KMS-11 (cell line): ENCODE data around the gene ST14.

Experiments
- H2AFZ ChIP-seq: fragments of 200-600 bp; sonication (generic); 2 replicates; pipeline ENCODE4 v1.6.1; 2016; ENCODE audit warnings: antibody characterized with exemption, mixed run types, low read depth
- H3K27ac ChIP-seq: fragments of 200-600 bp; sonication (generic); 2 replicates; pipeline ENCODE4 v1.6.1; 2016; ENCODE audit warnings: mild to moderate bottlenecking, mixed run types
- H3K27me3 ChIP-seq: fragments of 200-600 bp; sonication (generic); 2 replicates; pipeline ENCODE4 v1.6.1; 2017; ENCODE audit warnings: mild to moderate bottlenecking, low read depth, mixed run types, moderate library complexity; ENCODE audit not compliant: insufficient read depth
- H3K36me3 ChIP-seq: fragments of 200-600 bp; sonication (generic); 2 replicates; pipeline ENCODE4 v1.6.1; 2017; ENCODE audit warnings: mild to moderate bottlenecking, mixed run types; ENCODE audit not compliant: insufficient read depth
- H3K4me1 ChIP-seq: fragments of 200-600 bp; sonication (generic); 2 replicates; pipeline ENCODE4 v1.6.1; 2016; ENCODE audit warnings: mild to moderate bottlenecking, low read depth, mixed run types; ENCODE audit not compliant: poor library complexity, severe bottlenecking
- H3K4me2 ChIP-seq: fragments of 200-600 bp; sonication (generic); 2 replicates; pipeline ENCODE4 v1.7.0; 2016; ENCODE audit warnings: mild to moderate bottlenecking, mixed run types
- H3K4me3 ChIP-seq: fragments of 200-600 bp; sonication (generic); IDR thresholded peaks from 2 replicates; pipeline ENCODE4 v1.6.1; 2017; ENCODE audit warnings: low read depth, low read length, mixed read lengths; ENCODE audit not compliant: insufficient read depth
- H3K79me2 ChIP-seq: fragments of 200-600 bp; sonication (generic); 2 replicates; pipeline ENCODE4 v1.6.1; 2016; ENCODE audit warnings: low read depth, mixed run types; ENCODE audit not compliant: insufficient read depth
- H3K9ac ChIP-seq: fragments of 200-600 bp; sonication (generic); 2 replicates; pipeline ENCODE4 v1.6.1; 2016; ENCODE audit warnings: mild to moderate bottlenecking, mixed run types
- H4K20me1 ChIP-seq: fragments of 200-600 bp; sonication (generic); 2 replicates; pipeline ENCODE4 v1.6.1; 2016; ENCODE audit warnings: mild to moderate bottlenecking, mixed run types; ENCODE audit not compliant: insufficient read depth
- CTCF ChIP-seq: fragments of 200-600 bp; sonication (generic); conservative IDR thresholded peaks from 2 replicates; pipeline ENCODE4 v1.6.1; 2017; ENCODE audit warnings: low read depth, mild to moderate bottlenecking, antibody characterized with exemption, low read length, moderate library complexity, mixed read lengths

Gene ST14

GRCh38 chr11:130157101-130157500, 2.5 kb upstream of the ST14 start:
- no peak overlapping the region for H2AFZ ChIP-seq
- TF ChIP-seq CTCF: no peak
- H3K4me3 ChIP-seq: no peak overlapping the region
- peaks cover 6% of the 10 kb centered on the region for H3K4me1 ChIP-seq
- H3K79me2 ChIP-seq: peaks cover 21% of the 10 kb centered on the region
- H4K20me1 ChIP-seq: no peaks in the 10 kb centered on the region
- H3K4me2 ChIP-seq: no peak overlapping the region
- H3K27ac ChIP-seq: no peak overlapping the region
- no peaks in the 10 kb centered on the region for H3K36me3 ChIP-seq
- H3K27me3 ChIP-seq: peaks cover 4% of the 10 kb centered on the region; the same call in 1 of the 2 replicates
- H3K9ac ChIP-seq: no peak overlapping the region

GRCh38 chr11:130157840-130158239, 1.7 kb upstream of the ST14 start:
- Histone ChIP-seq H3K27ac (no peak overlapping the region), H3K79me2 (peaks cover 26% of the 10 kb centered on the region), H3K9ac (no peak overlapping the region), H2AFZ (no peak overlapping the region), H4K20me1 (no peaks in the 10 kb centered on the region), H3K4me1 (peaks cover 12% of the 10 kb centered on the region), H3K4me3 (no peak overlapping the region), H3K4me2 (no peak overlapping the region), H3K27me3 (peaks cover 4% of the 10 kb centered on the region; the same call in 1 of the 2 replicates), H3K36me3 (no peaks in the 10 kb centered on the region)
- no peak for TF ChIP-seq CTCF

- peaks cover 4% of the 10 kb centered on the region; the same call in 1 of the 2 replicates for H3K27me3 ChIP-seq
- no peak for TF ChIP-seq CTCF
- H2AFZ ChIP-seq: no peak overlapping the region; the same call in 1 of the 2 replicates
- no peak overlapping the region for H3K27ac ChIP-seq
- no peaks in the 10 kb centered on the region for H3K36me3 ChIP-seq
- 0 out of 2 replicates have a peak overlapping the region, but pooled peaks have one; percentile 21 for H3K4me2 ChIP-seq
- peaks cover 25% of the 10 kb centered on the region for H3K4me1 ChIP-seq
- peaks cover 39% of the 10 kb centered on the region for H3K79me2 ChIP-seq
- H3K4me3 ChIP-seq: no peak overlapping the region
- H3K9ac ChIP-seq: no peak overlapping the region; the same call in 1 of the 2 replicates
- H4K20me1 ChIP-seq: no peaks in the 10 kb centered on the region
Observed at GRCh38 chr11:130159139-130159538, 443 bp upstream of the ST14 start.

GRCh38 chr11:130160498-130161155, 1.0 kb downstream of the ST14 start:
- TF ChIP-seq CTCF: no peak
- H3K27ac ChIP-seq: peak overlapping the region; percentile 99
- H3K36me3 ChIP-seq: no peaks in the 10 kb centered on the region
- H2AFZ ChIP-seq: peak overlapping the region; percentile 31
- peaks cover 40% of the 10 kb centered on the region for H3K4me1 ChIP-seq
- no peak overlapping the region for H3K4me3 ChIP-seq
- peaks cover 52% of the 10 kb centered on the region for H3K79me2 ChIP-seq
- H3K4me2 ChIP-seq: peak overlapping the region; percentile 78
- peaks cover 4% of the 10 kb centered on the region; the same call in 1 of the 2 replicates for H3K27me3 ChIP-seq
- peak overlapping the region; percentile 84 for H3K9ac ChIP-seq
- no peaks in the 10 kb centered on the region for H4K20me1 ChIP-seq
